Esophagus muscularis mucosa (tissue), 3 donors: ENCODE results near the gene SIGLECL1.

Experiments
- EP300 ChIP-seq: sonication (generic); formaldehyde crosslinking; IDR thresholded peaks from one replicate; pipeline ENCODE4 v1.6.1; 2017; ENCODE audit warnings: antibody characterized with exemption
- POLR2A ChIP-seq: fragments of 450-650 bp; IDR thresholded peaks from one replicate; pipeline ENCODE4 v1.6.1; 2017; ENCODE audit warnings: antibody characterized with exemption, moderate library complexity, mild to moderate bottlenecking, low read depth
- POLR2AphosphoS5 ChIP-seq, 2 donors: sonication (generic); formaldehyde crosslinking; IDR thresholded peaks; one replicate each; pipeline ENCODE4 v1.6.1; 2017; ENCODE audit warnings: antibody characterized with exemption in 2 of 2

GRCh38 chr19:51256155-51256625 lies 5.3 kb downstream of the SIGLECL1 start:
- TF ChIP-seq EP300 (no peak), POLR2A (no peak), POLR2AphosphoS5 (IDR thresholded peaks at IDR 0.05) (no peak)
